Embryonic facial prominence (tissue), 1 donor: ENCODE results near the gene PRAC1.
"Not testable (repeated sequence)": the region's sequence is repeated elsewhere in the genome, so short reads cannot be mapped to it uniquely, and the experiment has no call there.

ENCODE experiments used
- DNase-seq: peaks from one replicate; pipeline ENCODE4 v3.0.0-alpha.2; 2016; ENCODE audit errors: extremely low spot score

Gene PRAC1

DNA sequence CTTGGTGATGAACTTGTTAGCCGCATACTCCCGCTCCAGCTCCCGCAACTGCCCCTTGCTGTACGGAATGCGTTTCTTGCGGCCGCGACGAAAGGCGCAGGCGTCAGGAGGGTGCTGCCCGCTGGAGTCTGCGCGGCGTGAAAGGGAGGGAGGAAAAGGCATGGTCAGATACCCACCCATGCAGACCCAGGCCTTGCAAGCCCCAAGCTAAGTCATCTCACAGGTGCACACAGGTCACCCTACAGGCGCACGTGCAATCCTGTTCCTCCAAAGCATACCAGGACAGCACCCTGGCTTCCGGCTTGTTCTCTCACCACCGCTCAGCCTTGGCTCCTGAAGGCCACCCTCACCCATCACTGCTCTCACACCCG is 4.6 kb upstream of the PRAC1 start:
- DNase-seq, result no peak

GRCh38 chr17:48726114-48726915 is 4.0 kb upstream of the PRAC1 start:
- no peak for DNase-seq

GRCh38 chr17:48725288-48726064 is 3.2 kb upstream of the PRAC1 start:
- no peak for DNase-seq

GRCh38 chr17:48725004-48725287 is 2.6 kb upstream of the PRAC1 start:
- no peak for DNase-seq

DNA sequence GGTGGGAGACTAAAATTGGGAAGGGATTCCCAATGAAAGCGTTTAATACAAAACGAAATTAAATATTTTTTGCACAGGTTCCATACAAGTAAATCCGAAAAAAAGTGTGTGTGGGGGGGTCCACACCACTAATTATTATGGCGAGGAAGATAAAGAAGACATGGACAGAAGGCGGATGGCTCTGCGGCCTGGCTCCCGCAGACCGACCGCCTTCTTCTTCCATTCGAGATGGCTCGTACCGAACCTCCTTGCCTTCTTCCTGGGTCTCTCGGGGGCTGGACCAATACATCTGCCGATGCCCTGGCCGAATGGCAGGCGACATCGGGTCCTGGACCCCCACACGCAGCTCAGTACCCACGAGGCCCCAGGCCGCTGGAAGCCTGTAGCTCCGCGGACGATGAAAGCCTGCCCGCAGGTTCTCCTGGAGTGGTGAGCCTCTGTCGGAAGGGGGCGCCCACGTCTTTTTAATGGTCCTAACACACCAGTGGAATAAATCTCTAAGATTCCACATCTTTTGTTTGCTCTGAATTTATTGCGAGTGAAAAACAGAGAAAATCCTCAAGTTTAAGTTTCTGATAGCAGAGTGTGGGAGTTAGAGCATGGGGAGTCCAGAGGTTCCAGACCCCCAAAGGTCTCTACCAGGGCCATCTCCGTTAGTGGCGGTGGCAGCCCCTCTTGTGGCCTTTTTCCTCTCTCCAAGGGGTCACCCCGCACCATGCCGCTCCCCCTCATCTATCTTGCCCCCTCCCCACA is 2.1 kb upstream of the PRAC1 start:
- peak; percentile 65 for DNase-seq

GRCh38 chr17:48723423-48724250 is 1.3 kb upstream of the PRAC1 start:
- DNase-seq, result no peak

- no peak for DNase-seq
Observed at GRCh38 chr17:48722915-48723422, 651 bp upstream of the PRAC1 start, which contains the start of gene PRAC2. Gene PRAC2, plus strand, starts transcription at chr17:48723185. Its CDS starts 1,226 bp downstream, at chr17:48724411.

- no peak for DNase-seq
Observed at GRCh38 chr17:48721009-48721402, 1.3 kb downstream of the PRAC1 start.

DNA sequence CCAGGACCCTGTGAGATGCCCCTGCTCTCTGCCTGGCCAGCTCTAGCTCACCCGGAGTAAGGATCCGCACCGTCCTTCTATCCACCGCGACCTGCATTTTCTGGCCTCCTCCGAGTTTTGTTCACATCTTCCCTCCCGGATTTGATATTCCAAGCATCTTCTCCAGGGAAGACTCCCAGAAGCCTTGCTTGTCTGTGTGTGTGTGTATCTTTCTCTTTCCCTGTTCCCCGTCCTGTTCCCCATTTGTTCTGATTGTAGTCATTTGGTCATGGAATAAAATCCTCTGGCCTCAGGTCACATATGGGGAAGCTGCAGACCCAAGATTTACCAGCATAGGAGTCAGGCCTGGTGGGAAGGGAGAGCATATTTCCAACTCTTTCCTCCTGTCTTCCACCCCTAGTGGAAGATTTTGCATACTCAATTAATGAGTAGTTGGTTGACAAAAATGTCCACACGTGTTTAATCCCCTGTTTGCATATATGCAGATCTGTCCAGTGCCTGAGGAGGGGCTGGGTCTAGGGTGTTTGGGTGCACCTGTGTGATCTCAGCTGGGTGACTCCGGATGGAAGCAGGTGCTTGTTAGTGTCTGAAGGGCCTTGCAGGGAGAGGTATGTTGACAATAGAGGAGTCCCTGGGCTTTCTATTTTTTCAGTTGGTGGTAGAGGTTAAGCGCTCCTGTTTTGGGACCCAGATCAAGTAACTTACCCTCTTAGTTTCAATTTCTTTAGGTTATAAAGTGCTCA is 1.9 kb downstream of the PRAC1 start:
- no peak for DNase-seq

- no peak for DNase-seq
Observed at GRCh38 chr17:48719642-48720265, 2.6 kb downstream of the PRAC1 start.

DNA sequence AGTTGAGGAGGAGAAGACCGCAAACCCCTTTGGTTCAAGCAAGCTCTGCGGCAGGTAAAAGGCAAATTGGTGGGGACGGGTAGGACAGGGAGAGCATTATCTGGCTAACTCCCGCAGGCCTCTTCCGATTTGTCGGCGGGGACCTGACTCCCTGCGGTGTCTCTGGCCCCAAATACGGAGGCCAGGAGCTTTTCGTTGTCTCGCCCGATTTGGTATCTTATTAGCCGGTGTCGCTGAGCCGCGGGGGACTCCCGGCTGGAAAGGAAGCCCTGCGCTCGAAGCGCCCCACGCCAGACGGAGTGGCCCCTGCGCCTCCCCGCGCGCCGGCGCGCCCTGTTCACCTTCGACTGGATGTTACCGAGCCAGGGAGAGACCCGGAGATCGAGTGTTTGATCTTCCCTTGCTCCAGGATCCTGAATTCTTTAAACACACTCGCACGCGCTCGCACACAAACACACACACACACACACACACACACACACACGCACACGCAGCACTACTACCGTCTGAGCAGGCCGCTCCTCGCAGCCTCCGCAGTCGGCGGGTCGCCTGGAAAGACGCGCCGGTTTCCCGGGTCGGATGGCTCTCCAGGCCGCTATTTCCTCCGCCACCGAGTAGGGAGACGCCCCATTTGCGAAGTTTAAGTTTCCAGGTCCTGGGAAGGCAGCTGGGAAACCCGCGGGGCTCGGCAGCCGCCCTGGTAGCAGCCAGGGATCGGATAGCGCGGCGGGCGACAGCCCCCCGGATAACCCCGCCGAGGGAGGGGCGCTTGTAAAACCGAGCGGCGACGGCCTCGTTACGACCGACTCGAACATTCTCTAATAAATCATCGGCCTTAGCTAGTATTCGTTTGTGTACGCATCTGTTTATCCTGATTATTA is 3.3 kb downstream of the PRAC1 start:
- DNase-seq, result no peak

DNA sequence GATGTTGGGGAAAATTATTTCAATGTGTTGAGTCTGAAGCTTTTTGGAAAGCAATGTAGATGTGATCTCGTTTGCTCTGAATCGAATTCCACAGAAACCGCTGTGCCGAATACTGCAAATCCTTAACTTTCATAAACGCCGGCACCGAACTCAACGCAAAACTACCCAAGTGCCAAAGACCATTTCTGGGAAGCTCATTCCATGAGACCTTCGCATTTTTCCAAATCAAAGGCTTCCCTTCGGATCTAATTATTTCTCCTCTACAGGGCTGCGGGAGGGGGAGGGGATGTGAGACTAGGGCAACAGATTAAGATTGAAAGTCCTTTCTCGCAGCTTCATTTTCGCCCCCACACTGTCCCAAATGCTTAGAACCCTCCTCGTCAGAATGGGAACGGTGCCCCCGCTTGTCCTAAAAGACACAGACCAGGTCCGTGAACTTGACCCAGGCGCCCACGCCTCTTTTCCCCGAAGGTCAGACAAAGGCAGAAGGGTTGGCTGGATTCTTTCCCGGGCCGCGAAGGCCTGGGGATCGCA is 4.0 kb downstream of the PRAC1 start:
- no peak for DNase-seq

DNA sequence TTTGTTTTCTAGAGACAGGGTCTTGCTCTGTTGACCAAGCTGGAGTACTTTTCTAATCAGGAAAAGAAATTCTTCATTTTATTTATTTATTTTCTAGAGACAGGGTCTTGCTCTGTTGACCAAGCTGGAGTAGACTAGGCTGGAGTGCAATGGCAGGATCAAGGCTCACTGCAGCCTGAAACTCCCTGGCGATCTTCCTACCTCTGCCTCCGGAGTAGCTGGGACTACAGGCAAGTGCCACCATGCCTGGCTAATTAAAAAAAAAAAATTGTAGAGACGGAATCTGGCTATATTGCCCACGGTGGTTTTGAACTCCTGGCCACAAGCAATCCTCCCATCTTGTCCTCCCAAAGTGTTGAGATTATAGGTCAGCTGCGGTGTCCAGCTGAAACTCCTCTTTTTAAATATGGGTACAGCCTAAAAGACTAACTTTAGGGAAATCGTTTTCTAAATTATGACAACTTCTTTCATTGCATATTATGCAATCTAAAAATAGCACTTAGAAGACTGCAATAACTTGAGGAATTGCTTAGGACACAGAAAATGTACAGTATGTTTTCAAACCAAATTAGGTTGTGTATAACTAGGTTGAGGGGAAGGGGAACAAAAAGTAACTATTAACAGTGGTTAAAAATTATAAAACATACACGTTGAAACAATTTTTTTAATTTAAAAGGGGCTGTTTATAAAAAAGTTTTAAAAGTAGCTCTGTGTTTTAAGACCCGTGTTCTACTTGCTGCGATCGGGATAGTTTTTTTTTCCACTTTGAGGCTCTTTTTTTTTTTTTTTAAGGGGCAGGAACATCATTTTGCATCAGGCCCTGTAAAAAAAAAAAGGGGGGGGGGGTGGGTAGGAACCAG is 4.7 kb downstream of the PRAC1 start:
- DNase-seq, result no peak

DNA sequence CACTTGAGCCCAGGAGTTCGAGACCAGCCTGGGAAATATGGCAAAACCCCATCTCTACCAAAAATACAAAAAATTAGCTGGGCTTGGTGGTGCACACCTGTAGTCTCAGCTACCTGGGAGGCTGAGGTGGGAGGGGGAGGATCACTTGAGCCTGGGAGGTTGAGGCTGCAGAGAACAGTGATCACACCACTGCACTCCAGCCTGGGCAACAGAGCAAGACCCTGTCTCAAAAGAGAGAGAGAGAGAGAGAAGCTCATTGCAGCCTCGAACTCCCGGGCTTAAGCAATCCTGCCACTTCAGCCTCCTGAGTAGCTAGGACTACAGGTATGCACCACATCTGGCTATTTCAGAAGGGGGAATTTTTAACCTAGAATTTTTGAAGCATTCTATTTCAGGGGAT is 5.8 kb downstream of the PRAC1 start:
- DNase-seq, result not testable (repeated sequence)

GRCh38 chr17:48715496-48716399 is 6.6 kb downstream of the PRAC1 start:
- DNase-seq, result no peak

- no peak for DNase-seq
Observed at GRCh38 chr17:48711128-48711527, 11.2 kb downstream of the PRAC1 start.
